OCI-LY3 (cell line): ENCODE results near the gene LYSMD2.

Source experiments
- CTCF ChIP-seq: fragments of 200-600, 300-600 bp; sonication (generic); IDR thresholded peaks from 2 replicates; pipeline ENCODE4 v1.5.1; 2014; ENCODE audit warnings: antibody characterized with exemption, low read length, low read depth
- EZH2phosphoT487 ChIP-seq: fragments of 200-600 bp; shearing (Covaris generic); IDR thresholded peaks from 2 replicates; pipeline ENCODE4 v1.6.1; 2018; ENCODE audit warnings: antibody characterized with exemption, mixed run types, low read depth

GRCh38 chr15:51766341-51766740 lies 28.9 kb upstream of the LYSMD2 start:
- no peak for TF ChIP-seq CTCF
- TF ChIP-seq EZH2phosphoT487: no peak
